ENCODE measurements around the gene PLXNA4.

The PLXNA4 gene

GRCh38 chr7:132349075-132349474, 227.2 kb downstream of the PLXNA4 start:
- DNase-seq: no peak

DNA sequence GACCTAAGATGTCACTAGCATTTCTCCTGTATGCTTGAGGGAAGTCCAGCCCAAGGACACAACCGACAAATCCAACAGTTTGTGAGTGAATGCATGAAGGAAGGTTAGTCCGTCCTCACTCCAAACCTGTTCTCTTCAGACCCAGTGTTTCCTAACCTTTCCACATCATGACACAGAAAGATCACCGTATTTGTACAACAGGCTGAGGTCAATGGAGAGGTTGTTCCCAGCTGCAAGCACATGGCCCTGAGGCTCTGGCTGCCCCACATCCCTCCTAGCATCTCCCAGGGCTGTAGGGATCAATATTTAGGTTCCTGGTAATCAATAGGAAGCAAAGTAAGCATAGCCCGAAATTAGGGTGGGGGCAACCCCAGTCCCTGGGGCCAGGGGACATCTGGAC, 227.9 kb downstream of the PLXNA4 start:
- no peak for DNase-seq

- DNase-seq: no peak
Measured at GRCh38 chr7:132347858-132348257, 228.4 kb downstream of the PLXNA4 start.

DNA sequence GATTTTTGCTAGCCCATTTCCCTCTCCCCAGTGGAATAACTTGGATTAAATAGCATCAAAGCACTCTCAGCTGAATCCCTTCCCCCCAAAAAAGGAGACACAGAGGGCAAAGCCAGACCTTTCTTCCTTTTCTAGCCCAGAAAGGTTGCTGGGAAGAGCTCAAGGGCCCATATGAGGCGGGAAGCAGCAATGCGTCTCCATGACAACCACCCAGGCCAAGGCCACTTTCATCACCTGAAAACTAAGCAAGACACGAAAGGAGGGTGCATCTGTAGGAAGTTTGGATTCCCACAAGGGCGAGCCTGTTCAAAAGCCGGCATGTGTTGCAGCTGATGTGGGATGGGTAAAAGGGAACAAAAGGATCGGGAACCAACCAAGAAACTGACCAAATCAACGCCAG, 229.1 kb downstream of the PLXNA4 start:
- DNase-seq: no peak

DNA sequence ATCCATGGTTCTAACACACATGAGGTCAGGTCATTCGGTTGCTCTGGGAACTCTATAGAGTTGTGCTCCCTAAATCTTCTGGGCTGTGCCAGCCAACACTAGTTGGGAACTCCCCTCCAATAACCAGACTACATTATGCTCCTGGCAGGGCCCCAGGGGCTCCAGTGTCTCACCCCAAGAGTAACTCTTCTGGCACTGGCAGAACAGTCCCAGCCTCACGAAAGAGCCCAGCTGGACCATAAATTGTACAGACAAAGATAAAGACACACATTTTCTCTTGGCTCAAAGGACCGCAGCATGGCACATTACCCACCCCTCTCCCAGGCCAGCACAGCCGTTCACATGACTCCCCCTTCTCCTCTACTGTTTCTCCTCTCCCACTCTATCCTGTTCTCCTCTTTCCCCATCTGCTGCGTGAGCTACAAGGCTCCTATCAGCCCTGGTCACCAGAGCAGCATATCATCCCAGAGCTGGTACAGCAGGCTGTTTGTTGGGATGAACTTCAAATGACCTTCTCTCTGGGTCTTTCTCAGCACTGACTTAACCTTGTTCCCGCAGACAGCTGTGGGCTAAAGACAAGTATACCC, 230.6 kb downstream of the PLXNA4 start:
- DNase-seq: no peak

- no peak for DNase-seq
Measured at GRCh38 chr7:132345030-132345429, 231.2 kb downstream of the PLXNA4 start.

GRCh38 chr7:132343199-132343598, 233.1 kb downstream of the PLXNA4 start:
- no peak for DNase-seq

DNA sequence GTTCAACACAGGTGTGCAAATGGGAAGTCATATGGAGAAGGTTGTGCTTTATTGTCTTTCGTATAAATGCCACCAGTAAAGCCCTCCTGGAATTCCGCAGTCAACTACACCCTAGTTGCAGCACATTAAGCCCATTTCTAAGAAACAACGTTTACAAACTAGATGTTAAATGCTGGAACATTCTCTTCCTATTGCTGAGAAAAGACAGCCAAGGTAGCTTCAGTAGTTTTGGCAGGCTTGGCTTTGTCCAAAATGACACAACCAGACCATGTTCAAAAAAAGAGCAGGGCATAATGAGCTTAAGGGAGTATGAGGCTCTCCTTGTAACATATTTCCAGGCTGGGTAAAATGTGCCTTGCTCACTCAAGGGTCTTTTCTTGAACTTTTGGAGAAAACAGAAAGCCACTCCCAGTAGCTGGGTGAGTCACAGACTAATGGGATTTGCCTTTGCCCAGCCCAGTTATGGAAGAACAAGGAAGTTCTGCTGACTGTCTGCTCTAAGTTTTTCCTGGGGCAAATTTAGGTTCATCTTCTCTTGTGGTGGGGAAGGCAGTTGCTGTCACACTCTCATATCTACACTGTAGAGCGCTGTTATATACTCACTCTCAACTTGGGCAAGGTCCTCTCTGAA, 238.7 kb downstream of the PLXNA4 start:
- no peak for DNase-seq

DNA sequence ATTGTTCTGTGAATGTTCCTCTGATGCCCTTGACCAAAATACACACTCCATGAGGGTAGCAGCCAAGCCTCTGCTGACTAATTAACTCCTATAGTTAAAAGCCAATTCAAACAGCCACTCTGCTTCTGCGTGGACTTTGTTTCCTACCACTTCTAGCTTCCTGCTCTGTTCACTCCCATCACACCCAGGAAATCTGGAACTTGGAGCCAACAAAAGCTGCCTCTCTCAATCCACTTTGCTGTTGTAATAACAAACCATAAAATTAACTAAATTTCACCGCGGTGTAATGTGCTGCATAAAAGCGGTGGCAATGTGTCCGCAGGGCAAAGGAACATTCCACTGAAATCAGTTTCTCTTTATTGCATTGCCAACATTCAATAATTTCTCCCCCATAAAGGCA, 239.5 kb downstream of the PLXNA4 start:
- DNase-seq: no peak

GRCh38 chr7:132333301-132333700, 243.0 kb downstream of the PLXNA4 start:
- DNase-seq: no peak

GRCh38 chr7:132328760-132329159, 247.5 kb downstream of the PLXNA4 start:
- DNase-seq: no peak

GRCh38 chr7:132328047-132328620, 248.1 kb downstream of the PLXNA4 start:
- DNase-seq: no peak

- DNase-seq: no peak
Measured at GRCh38 chr7:132326878-132327589, 249.2 kb downstream of the PLXNA4 start.

GRCh38 chr7:132322970-132323369, 253.3 kb downstream of the PLXNA4 start:
- DNase-seq: no peak

- no peak for DNase-seq
Measured at GRCh38 chr7:132321387-132321786, 254.9 kb downstream of the PLXNA4 start.

DNA sequence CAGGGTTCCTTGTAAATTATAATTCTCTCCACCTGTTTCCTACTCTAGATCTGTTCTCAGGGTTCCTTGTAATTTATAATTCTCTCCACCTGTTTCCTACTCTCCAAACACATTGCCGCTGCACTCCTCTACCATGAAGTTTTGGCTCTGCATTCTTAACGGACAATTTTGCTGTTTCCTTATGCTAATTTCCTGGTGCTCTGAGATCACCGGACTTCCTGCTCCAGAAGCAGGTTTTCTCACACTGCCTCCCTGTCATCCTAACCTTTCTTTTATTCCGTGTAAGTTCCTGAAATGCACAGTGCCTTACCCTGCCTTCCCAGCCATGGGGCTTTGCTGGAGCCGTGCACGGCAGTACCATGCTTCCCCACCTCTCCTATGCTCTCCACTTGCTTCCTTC, 256.8 kb downstream of the PLXNA4 start:
- DNase-seq: no peak

DNA sequence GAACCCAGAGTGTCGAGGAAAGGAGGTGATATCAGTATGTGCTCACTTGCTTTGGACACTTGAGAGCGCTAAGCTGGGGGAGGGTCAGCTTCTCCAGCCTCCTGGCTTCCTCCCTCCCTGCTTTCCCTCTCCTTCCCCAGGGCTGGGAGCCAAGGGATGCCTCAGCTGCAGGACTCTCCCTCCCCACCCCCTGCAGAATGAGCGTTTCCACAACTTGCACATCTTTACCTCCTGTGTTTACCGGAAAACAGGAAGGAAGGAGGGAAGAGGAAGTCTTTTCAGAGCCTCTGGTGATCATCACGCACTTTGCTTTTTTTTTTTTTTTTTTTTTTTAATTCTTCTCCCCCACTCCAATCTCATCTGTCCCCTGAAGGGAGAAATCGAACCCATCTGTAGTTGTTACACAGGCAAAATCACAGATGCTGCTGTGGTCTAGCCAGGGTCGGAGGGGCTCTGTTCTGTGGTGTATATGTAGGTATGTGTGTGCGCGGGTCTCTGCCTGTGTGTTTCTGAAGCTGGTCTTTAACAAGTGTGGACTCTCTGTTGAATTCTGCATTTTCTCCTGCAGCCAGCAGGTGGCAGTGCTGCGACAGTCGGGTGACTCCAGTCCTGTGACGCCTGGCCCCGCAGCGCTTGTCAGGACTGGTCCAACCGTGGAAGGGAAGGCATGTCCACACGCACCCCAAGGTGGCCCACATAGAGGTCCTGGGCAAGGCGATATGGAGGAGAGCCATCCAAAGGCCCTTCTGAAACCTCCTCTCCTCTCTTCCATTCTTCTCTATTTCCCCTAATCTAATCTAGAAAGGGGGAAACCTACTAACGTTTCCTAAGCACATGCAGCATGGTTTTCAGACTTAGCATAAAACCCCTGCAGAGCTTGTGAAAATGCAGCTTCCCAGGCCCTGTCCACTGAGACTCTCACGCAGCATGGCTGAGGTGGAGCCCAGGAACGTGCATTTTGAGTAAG, 257.6 kb downstream of the PLXNA4 start:
- DNase-seq: peak; percentile 90

GRCh38 chr7:132317701-132318351, 258.4 kb downstream of the PLXNA4 start:
- DNase-seq: no peak

DNA sequence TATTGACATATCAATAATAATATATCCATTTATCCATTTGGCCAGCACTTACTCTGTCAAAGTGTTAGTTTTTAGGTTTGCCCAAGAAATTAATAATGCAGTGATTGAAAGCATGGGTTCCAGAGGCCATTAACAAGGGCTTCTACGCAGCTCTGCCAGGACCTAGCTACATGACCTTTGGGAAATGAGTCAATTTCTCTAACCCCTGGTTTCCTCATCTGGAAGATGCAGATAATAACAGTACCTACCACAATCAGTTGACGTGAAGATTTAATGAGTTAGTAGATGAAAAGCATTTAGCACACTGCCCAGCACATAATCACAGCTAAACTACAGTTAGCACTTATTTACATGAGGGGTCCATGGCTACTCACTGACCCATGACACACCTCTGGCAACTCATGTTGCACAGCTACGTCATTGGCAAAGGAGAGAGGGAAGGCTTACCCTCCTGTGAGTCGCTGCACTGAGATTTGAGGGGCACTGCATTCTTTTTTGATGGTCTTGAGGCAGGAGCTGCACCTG, 263.7 kb downstream of the PLXNA4 start:
- no peak for DNase-seq

DNA sequence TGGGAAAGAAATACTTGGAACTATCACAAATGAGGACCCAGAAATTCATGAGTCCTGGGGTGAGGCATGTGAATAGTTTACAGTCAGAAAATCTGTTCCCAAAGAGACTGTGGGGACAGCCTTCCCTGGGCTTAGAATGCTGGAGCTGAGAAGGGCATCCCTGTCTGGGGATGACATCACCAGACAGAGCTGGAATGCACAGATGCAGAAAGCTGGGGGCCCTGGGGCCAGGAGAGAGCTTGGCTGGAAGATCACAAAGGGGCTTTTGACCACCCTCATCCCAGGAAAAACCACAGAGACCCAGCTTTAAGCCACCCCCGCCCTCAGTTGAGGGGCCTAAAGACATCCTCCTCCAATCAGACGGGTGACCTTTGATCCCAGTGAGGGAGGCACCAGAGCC, 264.5 kb downstream of the PLXNA4 start:
- DNase-seq: no peak

GRCh38 chr7:132309102-132309805, 267.0 kb downstream of the PLXNA4 start:
- no peak for DNase-seq
